Keratinocyte (primary cell): ENCODE measurements around the gene PTPRN2. TPM values are rescaled to one million over a fixed set of nuclear protein-coding genes. Genes with fewer than 3 reads are reported as not detected.

Experiments
- DNase-seq: peaks from one replicate; pipeline ENCODE4 v3.0.0-alpha.2; 2011; ENCODE audit warnings: low read depth, missing footprints, low spot score
- FAIRE-seq: peaks from 2 replicates; lab custom pipeline; 2011; peaks lifted over from hg19 to GRCh38; lab: Jason Lieb, UNC
- H2AFZ ChIP-seq: 2 replicates; pipeline ENCODE4 v1.6.0; 2012; ENCODE audit warnings: low read length, control low read depth, inconsistent platforms; ENCODE audit not compliant: control insufficient read depth
- H3K27ac ChIP-seq: 2 replicates; pipeline ENCODE4 v1.5.1; 2011; ENCODE audit warnings: low read length; ENCODE audit not compliant: control insufficient read depth, insufficient read depth
- H3K27me3 ChIP-seq: 3 replicates; pipeline ENCODE4 v1.6.0; 2011; ENCODE audit warnings: low read length; ENCODE audit not compliant: control insufficient read depth, insufficient read depth; ENCODE audit errors: extremely low read depth
- H3K36me3 ChIP-seq, 2 experiments: 2 replicates in 1 of 2; 3 replicates in 1 of 2; pipeline ENCODE4 v1.5.1; 2011; ENCODE audit warnings: low read length in 2 of 2, mild to moderate bottlenecking in 1 of 2; ENCODE audit not compliant: control insufficient read depth in 2 of 2, insufficient read depth in 2 of 2; ENCODE audit errors: extremely low read depth in 1 of 2
- H3K4me1 ChIP-seq: 3 replicates; pipeline ENCODE4 v1.5.1; 2011; ENCODE audit warnings: low read length; ENCODE audit not compliant: control insufficient read depth, insufficient read depth; ENCODE audit errors: extremely low read depth
- H3K4me2 ChIP-seq: 3 replicates; pipeline ENCODE4 v1.6.0; 2011; ENCODE audit warnings: low read depth, low read length; ENCODE audit not compliant: control insufficient read depth, insufficient read depth; ENCODE audit errors: extremely low read depth
- H3K4me3 ChIP-seq, 3 experiments: fragments of 200-600 bp in 1 of 3; sonication (generic) in 1 of 3; 2 replicates in 2 of 3; 3 replicates in 1 of 3; pipeline ENCODE4 v1.5.1; 2011 to 2016; ENCODE audit warnings: low read length in 3 of 3, mild to moderate bottlenecking in 3 of 3, control low read depth in 2 of 3, inconsistent platforms in 1 of 3, low read depth in 1 of 3, mixed read lengths in 1 of 3, mixed run types in 1 of 3, moderate library complexity in 1 of 3; ENCODE audit not compliant: control insufficient read depth in 2 of 3, insufficient read depth in 2 of 3; ENCODE audit errors: extremely low read depth in 1 of 3
- H3K79me2 ChIP-seq: 2 replicates; pipeline ENCODE4 v1.6.0; 2012; ENCODE audit warnings: low read length; ENCODE audit not compliant: control insufficient read depth, insufficient read depth
- H3K9ac ChIP-seq: 3 replicates; pipeline ENCODE4 v1.6.0; 2011; ENCODE audit warnings: low read length; ENCODE audit not compliant: control insufficient read depth, insufficient read depth; ENCODE audit errors: extremely low read depth
- H3K9me1 ChIP-seq: 3 replicates; pipeline ENCODE4 v1.6.0; 2011; ENCODE audit warnings: low read length; ENCODE audit not compliant: control insufficient read depth, insufficient read depth; ENCODE audit errors: extremely low read depth
- H3K9me3 ChIP-seq: 2 replicates; pipeline ENCODE4 v1.5.1; 2012; ENCODE audit warnings: low read depth, low read length; ENCODE audit not compliant: control insufficient read depth
- H4K20me1 ChIP-seq: 3 replicates; pipeline ENCODE4 v1.6.0; 2011; ENCODE audit warnings: low read length; ENCODE audit not compliant: control insufficient read depth, insufficient read depth; ENCODE audit errors: extremely low read depth
- EZH2 ChIP-seq: IDR thresholded peaks from one replicate; pipeline ENCODE4 v1.6.1; 2012; ENCODE audit warnings: inconsistent platforms, mild to moderate bottlenecking, low read length, moderate library complexity
- dilution Hi-C: fragments of 300-500 bp; cut with MboI; formaldehyde crosslinking; loops from one replicate; pipeline ENCODE4 v1.7.0; 2020; ENCODE audit warnings: low sequenced_read_pairs; ENCODE audit not compliant: extremely low pct_ligation_motif_present
- polyA plus RNA-seq, 5 experiments: library from polyadenylated mRNA; depleted of rRNA in 3 of 5; stranded (reverse) in 3 of 5; stranded (forward) in 1 of 5; unstranded in 1 of 5; fragments of >200 nt; gene quantifications; 1 replicate in 1 of 5; 2 replicates in 3 of 5; 3 replicates in 1 of 5; pipeline versions ENCODE4 v1.2.1 to v1.2.3, GENCODE V29; 2011 to 2012; ENCODE audit warnings: missing spikeins in 2 of 5, low read depth in 1 of 5, low replicate concordance in 1 of 5
- TF ChIP-seq, protein P1 (sequence below), 3 experiments: IDR thresholded peaks in 1 of 3; conservative IDR thresholded peaks in 1 of 3; optimal IDR thresholded peaks in 1 of 3; 2 replicates in 2 of 3; 3 replicates in 1 of 3; pipeline versions ENCODE3 to v1.5.1; 2011; ENCODE audit warnings: low read length in 3 of 3, mild to moderate bottlenecking in 3 of 3, moderate library complexity in 2 of 3, control low read depth in 1 of 3, inconsistent platforms in 1 of 3; ENCODE audit not compliant: insufficient read depth in 2 of 3; ENCODE audit errors: extremely low read depth in 1 of 3

PTPRN2 gene
- polyA plus RNA-seq, 1 donor (not counting 4 experiments of a cell fraction or from before 2014, with no cell fraction given), result not detected

DNA sequence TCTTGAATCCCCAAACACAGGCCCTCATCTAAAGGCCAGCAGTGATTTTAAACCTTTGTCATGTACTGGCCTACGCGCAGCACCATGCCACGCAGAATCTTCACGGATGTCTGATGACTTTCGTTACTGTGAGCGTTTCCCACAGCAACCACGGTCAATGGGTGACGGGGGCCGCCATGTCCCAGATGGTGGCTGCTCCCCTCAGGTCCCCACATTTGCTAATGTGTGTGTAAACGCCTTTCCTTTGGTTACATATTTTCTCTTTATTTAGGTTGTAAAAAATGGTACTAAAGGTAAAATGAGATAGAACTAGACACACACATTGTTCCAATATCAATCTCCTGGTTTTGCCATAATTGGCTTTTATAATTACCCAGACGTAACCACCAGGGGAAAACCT lies 699.0 kb downstream of the PTPRN2 start:
- Histone ChIP-seq H3K4me2 (no peak overlapping the region), H3K4me3 (no peak overlapping the region), H3K79me2 (no peaks in the 10 kb centered on the region), H3K9me1 (no peaks in the 10 kb centered on the region), H3K36me3 (no peaks in the 10 kb centered on the region), H3K9me3 (peaks cover 14% of the 10 kb centered on the region), H3K4me1 (no peaks in the 10 kb centered on the region), H3K27ac (no peak overlapping the region), H3K27me3 (no peaks in the 10 kb centered on the region), H4K20me1 (no peaks in the 10 kb centered on the region), H3K9ac (no peak overlapping the region), H2AFZ (no peak overlapping the region)
- DNase-seq (no peak), FAIRE-seq (no peak)
- dilution Hi-C loops, result no loop called here
- no peak for TF ChIP-seq EZH2
- TF ChIP-seq, protein P1, sequence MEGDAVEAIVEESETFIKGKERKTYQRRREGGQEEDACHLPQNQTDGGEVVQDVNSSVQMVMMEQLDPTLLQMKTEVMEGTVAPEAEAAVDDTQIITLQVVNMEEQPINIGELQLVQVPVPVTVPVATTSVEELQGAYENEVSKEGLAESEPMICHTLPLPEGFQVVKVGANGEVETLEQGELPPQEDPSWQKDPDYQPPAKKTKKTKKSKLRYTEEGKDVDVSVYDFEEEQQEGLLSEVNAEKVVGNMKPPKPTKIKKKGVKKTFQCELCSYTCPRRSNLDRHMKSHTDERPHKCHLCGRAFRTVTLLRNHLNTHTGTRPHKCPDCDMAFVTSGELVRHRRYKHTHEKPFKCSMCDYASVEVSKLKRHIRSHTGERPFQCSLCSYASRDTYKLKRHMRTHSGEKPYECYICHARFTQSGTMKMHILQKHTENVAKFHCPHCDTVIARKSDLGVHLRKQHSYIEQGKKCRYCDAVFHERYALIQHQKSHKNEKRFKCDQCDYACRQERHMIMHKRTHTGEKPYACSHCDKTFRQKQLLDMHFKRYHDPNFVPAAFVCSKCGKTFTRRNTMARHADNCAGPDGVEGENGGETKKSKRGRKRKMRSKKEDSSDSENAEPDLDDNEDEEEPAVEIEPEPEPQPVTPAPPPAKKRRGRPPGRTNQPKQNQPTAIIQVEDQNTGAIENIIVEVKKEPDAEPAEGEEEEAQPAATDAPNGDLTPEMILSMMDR (optimal IDR thresholded peaks at IDR 0.05 in 1 of 3, IDR thresholded peaks at IDR 0.05 in 1 of 3, conservative IDR thresholded peaks at IDR 0.05 in 1 of 3; ENCODE audit: extremely low read depth in 1 of 3, insufficient read depth in 2 of 3, low read length in 3 of 3), result no peak

- no peaks in the 10 kb centered on the region for H3K36me3 ChIP-seq
- no peak overlapping the region for H3K27ac ChIP-seq
- DNase-seq (no peak), FAIRE-seq (no peak)
- no peaks in the 10 kb centered on the region for H3K9me1 ChIP-seq
- no peaks in the 10 kb centered on the region for H4K20me1 ChIP-seq
- no peak for TF ChIP-seq EZH2
- TF ChIP-seq, protein P1 (optimal IDR thresholded peaks at IDR 0.05 in 1 of 3, IDR thresholded peaks at IDR 0.05 in 1 of 3, conservative IDR thresholded peaks at IDR 0.05 in 1 of 3; ENCODE audit: extremely low read depth in 1 of 3, insufficient read depth in 2 of 3, low read length in 3 of 3), result no peak
- no peak overlapping the region for H3K9ac ChIP-seq
- H3K27me3 ChIP-seq, result no peaks in the 10 kb centered on the region
- no peaks in the 10 kb centered on the region for H3K79me2 ChIP-seq
- H3K4me2 ChIP-seq, result no peak overlapping the region
- H3K9me3 ChIP-seq, result peaks cover 7% of the 10 kb centered on the region
- H3K4me1 ChIP-seq, result no peaks in the 10 kb centered on the region
- dilution Hi-C loops, result no loop called here
- H2AFZ ChIP-seq, result no peak overlapping the region
- no peak overlapping the region for H3K4me3 ChIP-seq
These were observed 700.2 kb downstream of the PTPRN2 start for GRCh38 chr7:157887400-157887799.
